Epithelial cell of esophagus (primary cell): Measurements from ENCODE around the gene CRYBA2.
A peak's percentile ranks its signal among the peaks of the same experiment; 100 is the strongest.

Experiments
- DNase-seq: peaks from one replicate; pipeline ENCODE4 v3.0.0; 2010; ENCODE audit warnings: low read depth
- H3K4me3 ChIP-seq: 2 replicates; pipeline ENCODE4 v1.5.1; 2011; ENCODE audit warnings: mild to moderate bottlenecking, low read length, control low read depth
- TF ChIP-seq, protein P1 (sequence below): IDR thresholded peaks from 2 replicates; pipeline ENCODE4 v1.5.1; 2011; ENCODE audit warnings: low read depth, mild to moderate bottlenecking, low read length, control low read depth, inconsistent platforms; ENCODE audit not compliant: insufficient read depth; ENCODE audit errors: missing control alignments

CRYBA2 gene

GRCh38 chr2:219018286-219018685 lies 25.1 kb upstream of the CRYBA2 start:
- no peak overlapping the region for H3K4me3 ChIP-seq
- TF ChIP-seq, protein P1, sequence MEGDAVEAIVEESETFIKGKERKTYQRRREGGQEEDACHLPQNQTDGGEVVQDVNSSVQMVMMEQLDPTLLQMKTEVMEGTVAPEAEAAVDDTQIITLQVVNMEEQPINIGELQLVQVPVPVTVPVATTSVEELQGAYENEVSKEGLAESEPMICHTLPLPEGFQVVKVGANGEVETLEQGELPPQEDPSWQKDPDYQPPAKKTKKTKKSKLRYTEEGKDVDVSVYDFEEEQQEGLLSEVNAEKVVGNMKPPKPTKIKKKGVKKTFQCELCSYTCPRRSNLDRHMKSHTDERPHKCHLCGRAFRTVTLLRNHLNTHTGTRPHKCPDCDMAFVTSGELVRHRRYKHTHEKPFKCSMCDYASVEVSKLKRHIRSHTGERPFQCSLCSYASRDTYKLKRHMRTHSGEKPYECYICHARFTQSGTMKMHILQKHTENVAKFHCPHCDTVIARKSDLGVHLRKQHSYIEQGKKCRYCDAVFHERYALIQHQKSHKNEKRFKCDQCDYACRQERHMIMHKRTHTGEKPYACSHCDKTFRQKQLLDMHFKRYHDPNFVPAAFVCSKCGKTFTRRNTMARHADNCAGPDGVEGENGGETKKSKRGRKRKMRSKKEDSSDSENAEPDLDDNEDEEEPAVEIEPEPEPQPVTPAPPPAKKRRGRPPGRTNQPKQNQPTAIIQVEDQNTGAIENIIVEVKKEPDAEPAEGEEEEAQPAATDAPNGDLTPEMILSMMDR, result no peak
- no peak for DNase-seq

- TF ChIP-seq, protein P1, result no peak
- no peak for DNase-seq
- no peak overlapping the region for H3K4me3 ChIP-seq
These were observed 24.1 kb upstream of the CRYBA2 start for GRCh38 chr2:219017201-219017931.

DNA sequence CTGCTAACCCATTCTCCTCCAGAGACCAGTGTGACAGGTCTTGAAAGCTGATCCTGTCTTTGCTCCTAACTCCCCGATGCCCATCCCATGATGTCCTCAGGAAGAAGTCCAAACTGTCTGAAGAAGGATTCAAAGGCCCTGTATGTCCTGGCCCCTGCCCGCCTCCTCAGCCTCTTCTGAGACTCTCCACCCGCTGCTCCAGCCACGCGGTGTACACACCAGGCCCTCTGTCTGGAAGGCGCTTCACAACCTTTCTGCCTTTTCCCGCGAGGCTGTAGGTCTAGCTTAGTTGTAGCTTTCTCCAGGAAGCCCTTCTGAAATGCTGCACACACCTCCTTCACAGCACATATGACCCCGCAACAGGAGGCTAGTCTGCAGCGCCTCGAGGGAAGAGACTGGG lies 23.5 kb upstream of the CRYBA2 start:
- no peak overlapping the region for H3K4me3 ChIP-seq
- no peak for DNase-seq
- TF ChIP-seq, protein P1, result no peak

GRCh38 chr2:219010873-219011272 lies 17.7 kb upstream of the CRYBA2 start:
- DNase-seq, result no peak
- TF ChIP-seq, protein P1, result no peak
- H3K4me3 ChIP-seq, result no peak overlapping the region

- TF ChIP-seq, protein P1, result peak; percentile 73
- peak; percentile 51 for DNase-seq
- no peak overlapping the region for H3K4me3 ChIP-seq
These were observed 17.0 kb upstream of the CRYBA2 start for GRCh38 chr2:219010162-219010756.

DNA sequence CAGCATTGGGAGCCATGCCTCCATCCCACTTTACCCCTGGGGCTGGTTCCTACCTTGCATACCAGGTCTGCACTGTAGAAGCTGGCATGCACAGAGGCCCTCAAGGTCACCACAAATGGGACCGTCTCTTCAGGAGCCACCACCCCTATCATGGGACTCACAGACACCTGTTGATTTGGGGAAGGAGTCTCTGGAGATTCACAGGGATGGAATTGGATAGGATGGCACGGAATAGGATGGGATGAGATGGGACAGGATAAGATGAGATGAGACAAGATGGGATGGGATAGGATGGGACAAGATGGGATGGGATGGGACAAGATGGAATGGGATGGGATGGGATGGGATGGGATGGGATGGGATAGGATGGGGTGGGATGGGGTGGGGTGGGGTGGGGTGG lies 16.1 kb upstream of the CRYBA2 start:
- no peak overlapping the region for H3K4me3 ChIP-seq
- no peak for DNase-seq
- TF ChIP-seq, protein P1, result no peak

DNA sequence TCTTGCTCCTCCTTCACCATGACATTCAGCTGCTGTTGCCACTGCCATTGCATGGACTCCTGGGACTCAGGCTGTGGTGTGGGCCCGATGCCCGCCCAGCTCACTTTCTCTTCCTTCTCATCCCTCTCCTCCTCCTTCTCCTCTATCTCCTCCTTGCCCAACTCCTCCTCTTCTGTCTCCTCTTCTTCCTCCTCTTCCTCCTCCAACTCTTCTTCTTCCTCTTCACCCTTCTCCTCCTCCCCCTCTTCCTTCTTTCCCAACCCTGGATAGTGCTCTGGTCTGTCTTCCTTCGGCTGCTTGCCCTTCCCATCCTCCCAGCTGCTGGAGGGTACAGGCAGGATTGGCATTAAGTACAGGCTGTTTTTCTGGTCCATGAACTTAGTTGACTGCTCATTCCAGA lies 10.8 kb upstream of the CRYBA2 start:
- TF ChIP-seq, protein P1, result no peak
- no peak for DNase-seq
- H3K4me3 ChIP-seq, result no peak overlapping the region
